Naive thymus-derived CD8-positive, alpha-beta T cell (primary cell): ENCODE data around the gene NEGR1. TPM values are rescaled to one million over a fixed set of nuclear protein-coding genes. Genes with fewer than 3 reads are reported as not detected.

Experiments
- ATAC-seq, 2 donors: fragments of 150-1000 bp; cut with Tn5 transposase in 1 of 2; sonication (Bioruptor Pico), chemical (Tn5 transposase) in 1 of 2; 1 replicate in 1 of 2; 2 replicates in 1 of 2; pipeline ENCODE4 v1.10.0; 2021; ENCODE audit warnings: mild to moderate bottlenecking in 2 of 2, moderate library complexity in 2 of 2
- POLR2A ChIA-PET: fragments of 350-600 bp; sonication (Branson Sonifier 250); formaldehyde crosslinking; loops from one replicate; lab custom pipeline; 2021; ENCODE audit warnings: antibody characterized with exemption; lab: Charles Lee
- DNase-seq, 10 donors: peaks; one replicate each; pipeline versions ENCODE4 v3.0.0 to v3.0.0-alpha.2; 2020 to 2022
- H3K27ac Mint-ChIP-seq, 10 donors: one replicate each; pipeline ENCODE4 v1.8.0; 2020 to 2022; ENCODE audit warnings: mild to moderate bottlenecking in 10 of 10, mixed read lengths in 10 of 10, moderate library complexity in 4 of 10, inconsistent platforms in 1 of 10
- H3K27me3 Mint-ChIP-seq, 5 donors: one replicate each; pipeline ENCODE4 v1.8.0; 2021 to 2022; ENCODE audit warnings: mixed read lengths in 5 of 5
- H3K36me3 Mint-ChIP-seq, 3 donors: one replicate each; pipeline ENCODE4 v1.8.0; 2020 to 2022; ENCODE audit warnings: mixed read lengths in 3 of 3, mild to moderate bottlenecking in 2 of 3, inconsistent platforms in 1 of 3
- H3K4me1 Mint-ChIP-seq, 4 donors: one replicate each; pipeline ENCODE4 v1.8.0; 2021 to 2022; ENCODE audit warnings: mixed read lengths in 4 of 4
- H3K4me3 Mint-ChIP-seq, 10 donors: one replicate each; pipeline ENCODE4 v1.8.0; 2020 to 2022; ENCODE audit warnings: mild to moderate bottlenecking in 10 of 10, mixed read lengths in 10 of 10, moderate library complexity in 6 of 10, inconsistent platforms in 1 of 10
- H3K9me3 Mint-ChIP-seq, 9 donors: one replicate each; pipeline ENCODE4 v1.8.0; 2020 to 2022; ENCODE audit warnings: mixed read lengths in 9 of 9, mild to moderate bottlenecking in 3 of 9, inconsistent platforms in 1 of 9, moderate library complexity in 1 of 9
- polyA plus RNA-seq, 3 donors: library from polyadenylated mRNA; unstranded; fragments of 300-500 nt; fragmentation: Illumina TruSeq; gene quantifications; one replicate each; pipeline ENCODE4 v1.2.3, GENCODE V29; 2021
- total RNA-seq, 8 experiments: library from RNA in 2 of 8; stranded (reverse) in 2 of 8; gene quantifications; one replicate each; pipeline ENCODE4 v1.2.3 and lab custom pipeline; 2021 to 2026

Gene NEGR1
- total and polyA plus RNA-seq, 5 experiments from 2014 or later: not detected

DNA sequence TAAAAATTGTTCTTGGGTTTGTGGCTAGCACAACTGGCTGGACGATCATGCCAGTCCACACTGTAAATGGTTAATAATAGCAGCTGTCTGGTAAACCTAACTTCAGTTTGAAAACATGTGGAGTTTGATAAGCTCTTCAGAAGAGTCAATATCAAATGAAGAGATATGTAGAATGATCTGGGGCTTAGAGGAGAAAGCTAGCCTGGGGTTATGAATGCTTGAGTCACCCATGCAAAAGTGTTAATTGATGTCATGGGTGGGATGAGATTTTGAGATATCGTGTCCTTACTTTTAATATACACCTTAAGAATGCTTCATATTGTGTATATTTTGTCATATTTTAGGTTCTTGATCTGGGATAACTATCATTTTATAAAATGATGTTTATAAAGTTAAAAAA is 646.8 kb downstream of the NEGR1 start:
- Mint-ChIP-seq H3K27me3 (no peaks in the 10 kb centered on the region), H3K9me3 (peaks cover 0 to 14% (median 3%) of the 10 kb centered on the region in 9 donors), H3K27ac (no peak overlapping the region), H3K36me3 (no peaks in the 10 kb centered on the region), H3K4me1 (no peaks in the 10 kb centered on the region), H3K4me3 (no peak overlapping the region)
- no peak for ATAC-seq
- POLR2A ChIA-PET: no interaction called here
- no peak for DNase-seq

GRCh38 chr1:71634159-71634558 is 648.2 kb downstream of the NEGR1 start:
- no peak overlapping the region for H3K4me3 Mint-ChIP-seq
- H3K27ac Mint-ChIP-seq: no peak overlapping the region
- H3K9me3 Mint-ChIP-seq: peaks cover 0 to 14% (median 3%) of the 10 kb centered on the region in 9 donors
- POLR2A ChIA-PET: no interaction called here
- DNase-seq (no peak), ATAC-seq (no peak)
- H3K36me3 Mint-ChIP-seq: no peaks in the 10 kb centered on the region
- H3K27me3 Mint-ChIP-seq: no peaks in the 10 kb centered on the region
- no peaks in the 10 kb centered on the region for H3K4me1 Mint-ChIP-seq

DNA sequence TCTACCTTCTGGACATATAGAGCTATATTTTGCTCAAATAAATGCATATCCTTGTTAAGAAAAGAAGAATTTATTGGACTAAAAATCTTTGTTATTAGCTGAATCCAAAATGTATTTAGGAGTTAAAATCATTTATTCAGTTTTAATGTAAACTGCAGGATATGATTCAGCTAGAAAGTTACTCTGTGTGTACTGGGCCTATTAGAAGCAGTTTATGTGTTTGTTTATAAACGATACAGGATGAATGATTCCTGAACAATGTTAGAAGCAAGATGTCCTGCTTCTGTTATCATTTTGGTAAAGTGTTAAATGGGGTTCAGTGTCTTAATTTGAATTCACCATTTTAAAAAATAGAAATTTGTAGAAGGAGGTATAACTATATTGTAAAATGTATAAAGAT is 652.3 kb downstream of the NEGR1 start:
- Mint-ChIP-seq H3K9me3 (peaks cover 0 to 6% (median 0%) of the 10 kb centered on the region in 9 donors), H3K27me3 (no peaks in the 10 kb centered on the region), H3K27ac (no peak overlapping the region), H3K4me3 (no peak overlapping the region), H3K4me1 (no peaks in the 10 kb centered on the region), H3K36me3 (no peaks in the 10 kb centered on the region)
- ATAC-seq: no peak
- POLR2A ChIA-PET: no interaction called here
- no peak for DNase-seq

GRCh38 chr1:71625004-71625403 is 657.3 kb downstream of the NEGR1 start:
- Mint-ChIP-seq H3K9me3 (peaks cover 0 to 15% (median 0%) of the 10 kb centered on the region in 9 donors), H3K4me1 (no peaks in the 10 kb centered on the region), H3K4me3 (no peak overlapping the region), H3K36me3 (no peaks in the 10 kb centered on the region), H3K27ac (no peak overlapping the region), H3K27me3 (no peaks in the 10 kb centered on the region)
- POLR2A ChIA-PET: no interaction called here
- ATAC-seq: no peak
- no peak for DNase-seq

DNA sequence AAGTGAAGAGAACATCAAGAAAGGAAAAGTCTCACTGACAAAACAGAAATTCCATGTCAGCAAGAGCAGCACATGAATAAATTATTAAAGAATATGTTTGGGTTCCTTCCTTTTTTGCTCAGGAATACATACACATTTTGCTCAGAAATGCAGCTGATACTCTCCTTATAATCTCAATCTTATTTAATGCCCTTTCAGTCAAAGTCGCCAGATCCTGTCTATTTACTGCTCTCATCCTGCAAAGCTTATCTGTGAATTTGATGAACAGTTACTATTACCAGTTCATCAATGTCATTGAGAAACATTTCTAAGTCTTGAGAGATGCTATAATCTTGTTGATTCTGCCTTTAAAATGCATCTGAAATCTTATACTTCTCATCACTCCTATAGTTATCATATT is 658.5 kb downstream of the NEGR1 start:
- Mint-ChIP-seq H3K4me1 (no peaks in the 10 kb centered on the region), H3K9me3 (peaks cover 0 to 15% (median 0%) of the 10 kb centered on the region in 9 donors), H3K27ac (no peak overlapping the region), H3K36me3 (no peaks in the 10 kb centered on the region), H3K4me3 (no peak overlapping the region), H3K27me3 (no peaks in the 10 kb centered on the region)
- ATAC-seq (no peak), DNase-seq (no peak)
- POLR2A ChIA-PET: no interaction called here

GRCh38 chr1:71621785-71622184 is 660.6 kb downstream of the NEGR1 start:
- POLR2A ChIA-PET: no interaction called here
- Mint-ChIP-seq H3K4me1 (no peaks in the 10 kb centered on the region), H3K27ac (no peak overlapping the region), H3K9me3 (peaks cover 0 to 15% (median 0%) of the 10 kb centered on the region in 9 donors), H3K4me3 (no peak overlapping the region), H3K27me3 (no peaks in the 10 kb centered on the region), H3K36me3 (no peaks in the 10 kb centered on the region)
- DNase-seq (no peak), ATAC-seq (no peak)

- no peaks in the 10 kb centered on the region for H3K36me3 Mint-ChIP-seq
- DNase-seq: no peak
- POLR2A ChIA-PET: no interaction called here
- ATAC-seq: no peak
- H3K27ac Mint-ChIP-seq: no peak overlapping the region
- no peak overlapping the region for H3K4me3 Mint-ChIP-seq
- no peaks in the 10 kb centered on the region for H3K27me3 Mint-ChIP-seq
- H3K4me1 Mint-ChIP-seq: no peaks in the 10 kb centered on the region
- H3K9me3 Mint-ChIP-seq: peaks cover 0 to 10% (median 0%) of the 10 kb centered on the region in 9 donors
These were observed 663.4 kb downstream of the NEGR1 start for GRCh38 chr1:71618766-71619530.

GRCh38 chr1:71618191-71618590 is 664.1 kb downstream of the NEGR1 start:
- H3K4me3 Mint-ChIP-seq: no peak overlapping the region
- ATAC-seq (no peak), DNase-seq (no peak)
- POLR2A ChIA-PET: no interaction called here
- no peaks in the 10 kb centered on the region for H3K36me3 Mint-ChIP-seq
- peaks cover 0 to 3% (median 0%) of the 10 kb centered on the region in 9 donors for H3K9me3 Mint-ChIP-seq
- H3K27ac Mint-ChIP-seq: no peak overlapping the region
- no peaks in the 10 kb centered on the region for H3K27me3 Mint-ChIP-seq
- no peaks in the 10 kb centered on the region for H3K4me1 Mint-ChIP-seq

GRCh38 chr1:71610476-71610875 is 671.9 kb downstream of the NEGR1 start:
- no peaks in the 10 kb centered on the region for H3K4me1 Mint-ChIP-seq
- POLR2A ChIA-PET: no interaction called here
- H3K4me3 Mint-ChIP-seq: no peak overlapping the region
- H3K27me3 Mint-ChIP-seq: no peaks in the 10 kb centered on the region
- no peaks in the 10 kb centered on the region for H3K36me3 Mint-ChIP-seq
- no peak for DNase-seq
- peaks cover 0 to 23% (median 2%) of the 10 kb centered on the region in 9 donors for H3K9me3 Mint-ChIP-seq
- no peak for ATAC-seq
- H3K27ac Mint-ChIP-seq: no peak overlapping the region

GRCh38 chr1:71603044-71603776 is 679.1 kb downstream of the NEGR1 start:
- POLR2A ChIA-PET: no interaction called here
- Mint-ChIP-seq H3K36me3 (no peaks in the 10 kb centered on the region), H3K4me3 (no peak overlapping the region), H3K27ac (no peak overlapping the region), H3K4me1 (peaks cover 0 to 5% (median 0%) of the 10 kb centered on the region in 4 donors), H3K9me3 (peaks cover 0 to 14% (median 2%) of the 10 kb centered on the region in 9 donors), H3K27me3 (no peaks in the 10 kb centered on the region)
- DNase-seq: no peak
- ATAC-seq: no peak

- DNase-seq (no peak), ATAC-seq (no peak)
- Mint-ChIP-seq H3K4me1 (peaks cover 0 to 5% (median 0%) of the 10 kb centered on the region in 4 donors), H3K36me3 (no peaks in the 10 kb centered on the region), H3K27ac (no peak overlapping the region), H3K4me3 (no peak overlapping the region), H3K9me3 (peaks cover 0 to 11% (median 0%) of the 10 kb centered on the region in 9 donors), H3K27me3 (no peaks in the 10 kb centered on the region)
- POLR2A ChIA-PET: no interaction called here
These were observed 682.3 kb downstream of the NEGR1 start for GRCh38 chr1:71600023-71600422.

GRCh38 chr1:71599306-71599705 is 683.0 kb downstream of the NEGR1 start:
- Mint-ChIP-seq H3K9me3 (peaks cover 0 to 11% (median 0%) of the 10 kb centered on the region in 9 donors), H3K36me3 (no peaks in the 10 kb centered on the region), H3K27ac (no peak overlapping the region), H3K4me1 (peaks cover 0 to 5% (median 0%) of the 10 kb centered on the region in 4 donors), H3K27me3 (no peaks in the 10 kb centered on the region), H3K4me3 (no peak overlapping the region)
- DNase-seq: no peak
- no peak for ATAC-seq
- POLR2A ChIA-PET: no interaction called here

- ATAC-seq: no peak
- no peak for DNase-seq
- peaks cover 0 to 4% (median 0%) of the 10 kb centered on the region in 9 donors for H3K9me3 Mint-ChIP-seq
- H3K4me3 Mint-ChIP-seq: no peak overlapping the region
- no peaks in the 10 kb centered on the region for H3K36me3 Mint-ChIP-seq
- POLR2A ChIA-PET: no interaction called here
- H3K27ac Mint-ChIP-seq: no peak overlapping the region
- peaks cover 0 to 3% (median 0%) of the 10 kb centered on the region in 5 donors for H3K27me3 Mint-ChIP-seq
- H3K4me1 Mint-ChIP-seq: no peaks in the 10 kb centered on the region
These were observed 688.8 kb downstream of the NEGR1 start for GRCh38 chr1:71593523-71593922.
